IPS DF 4.7 (cell line): ENCODE data around the gene PIGL.

Experiments
- DNase-seq: peaks from one replicate; pipeline ENCODE4 v3.0.0-alpha.2; 2013; ENCODE audit warnings: low spot score; ENCODE audit errors: extremely low read depth

The PIGL gene

GRCh38 chr17:16352667-16353316, 135.8 kb downstream of the PIGL start:
- no peak for DNase-seq

- no peak for DNase-seq
Observed at GRCh38 chr17:16353317-16354174, 136.5 kb downstream of the PIGL start, which contains the start of gene CENPV. CENPV (minus strand) TSS chr17:16353469; CDS start chr17:16353436, 33 bp downstream.

- DNase-seq: no peak
Observed at GRCh38 chr17:16354585-16354984, 137.6 kb downstream of the PIGL start.

- DNase-seq: no peak
Observed at GRCh38 chr17:16358394-16358793, 141.4 kb downstream of the PIGL start.

- no peak for DNase-seq
Observed at GRCh38 chr17:16361874-16362273, 144.9 kb downstream of the PIGL start.

GRCh38 chr17:16363749-16364536, 146.9 kb downstream of the PIGL start:
- DNase-seq: peak; percentile 72

- DNase-seq: no peak
Observed at GRCh38 chr17:16364625-16365024, 147.6 kb downstream of the PIGL start.

GRCh38 chr17:16371742-16372141, 154.7 kb downstream of the PIGL start:
- no peak for DNase-seq

GRCh38 chr17:16374146-16374938, 157.3 kb downstream of the PIGL start:
- DNase-seq: no peak
